ENCODE measurements around the gene SLC34A3. TPM values are rescaled to one million over a fixed set of nuclear protein-coding genes. Genes with fewer than 3 reads are reported as not detected.

The SLC34A3 gene
- total RNA-seq, 2 donors from 2014 or later, result 0.54 TPM; not detected in 1

GRCh38 chr9:137216188-137216965, 14.3 kb upstream of the SLC34A3 start:
- no peak for DNase-seq (ENCODE audit: low spot score)
- no peak for TF ChIP-seq CTCF (IDR thresholded peaks at IDR 0.05)
- no peak for ATAC-seq (ENCODE audit: insufficient number of reproducible peaks, low FRiP score, low read depth)
- Histone ChIP-seq H3K27me3 (replicated peaks; ENCODE audit: insufficient read depth) (no peaks in the 10 kb centered on the region), H3K4me1 (ENCODE audit: control insufficient read depth in 1 of 2, low read depth in 2 of 2) (no peaks in the 10 kb centered on the region), H3K4me3 (no peak overlapping the region), H3K36me3 (no peaks in the 10 kb centered on the region), H3K9me3 (no peaks in the 10 kb centered on the region), H3K27ac (no peak overlapping the region)

GRCh38 chr9:137217276-137218211, 13.2 kb upstream of the SLC34A3 start:
- H3K4me1 ChIP-seq (ENCODE audit: control insufficient read depth in 1 of 2, low read depth in 2 of 2), result peaks cover 3 to 7% of the 10 kb centered on the region in 2 donors
- DNase-seq (ENCODE audit: low spot score) (no peak), ATAC-seq (ENCODE audit: insufficient number of reproducible peaks, low FRiP score, low read depth) (no peak)
- H3K4me3 ChIP-seq, result no peak overlapping the region
- H3K27me3 ChIP-seq (replicated peaks; ENCODE audit: insufficient read depth), result no peaks in the 10 kb centered on the region
- no peak overlapping the region for H3K27ac ChIP-seq
- no peak for TF ChIP-seq CTCF (IDR thresholded peaks at IDR 0.05)
- H3K36me3 ChIP-seq, result no peaks in the 10 kb centered on the region
- H3K9me3 ChIP-seq, result no peaks in the 10 kb centered on the region

- no peaks in the 10 kb centered on the region for H3K9me3 ChIP-seq
- H3K27ac ChIP-seq, result no peak overlapping the region
- no peaks in the 10 kb centered on the region for H3K36me3 ChIP-seq
- no peaks in the 10 kb centered on the region for H3K27me3 ChIP-seq (replicated peaks; ENCODE audit: insufficient read depth)
- DNase-seq (ENCODE audit: low spot score) (no peak), ATAC-seq (ENCODE audit: insufficient number of reproducible peaks, low FRiP score, low read depth) (no peak)
- no peak overlapping the region for H3K4me3 ChIP-seq
- no peak for TF ChIP-seq CTCF (IDR thresholded peaks at IDR 0.05)
- H3K4me1 ChIP-seq (ENCODE audit: control insufficient read depth in 1 of 2, low read depth in 2 of 2), result peaks cover 7 to 13% of the 10 kb centered on the region in 2 donors
These were observed 12.4 kb upstream of the SLC34A3 start for GRCh38 chr9:137218212-137218753.

- Histone ChIP-seq H3K27ac (no peak overlapping the region), H3K4me3 (no peak overlapping the region), H3K4me1 (ENCODE audit: control insufficient read depth in 1 of 2, low read depth in 2 of 2) (peaks cover 7 to 14% of the 10 kb centered on the region in 2 donors), H3K9me3 (no peaks in the 10 kb centered on the region), H3K36me3 (no peaks in the 10 kb centered on the region), H3K27me3 (replicated peaks; ENCODE audit: insufficient read depth) (no peaks in the 10 kb centered on the region)
- TF ChIP-seq CTCF (IDR thresholded peaks at IDR 0.05), result no peak
- DNase-seq (ENCODE audit: low spot score), result no peak
- ATAC-seq (ENCODE audit: insufficient number of reproducible peaks, low FRiP score, low read depth), result no peak
These were observed 11.9 kb upstream of the SLC34A3 start for GRCh38 chr9:137218754-137219271.

All from thoracic aorta (tissue), 2 donors.